ENCODE results near the gene WBP11.

WBP11 gene

DNA sequence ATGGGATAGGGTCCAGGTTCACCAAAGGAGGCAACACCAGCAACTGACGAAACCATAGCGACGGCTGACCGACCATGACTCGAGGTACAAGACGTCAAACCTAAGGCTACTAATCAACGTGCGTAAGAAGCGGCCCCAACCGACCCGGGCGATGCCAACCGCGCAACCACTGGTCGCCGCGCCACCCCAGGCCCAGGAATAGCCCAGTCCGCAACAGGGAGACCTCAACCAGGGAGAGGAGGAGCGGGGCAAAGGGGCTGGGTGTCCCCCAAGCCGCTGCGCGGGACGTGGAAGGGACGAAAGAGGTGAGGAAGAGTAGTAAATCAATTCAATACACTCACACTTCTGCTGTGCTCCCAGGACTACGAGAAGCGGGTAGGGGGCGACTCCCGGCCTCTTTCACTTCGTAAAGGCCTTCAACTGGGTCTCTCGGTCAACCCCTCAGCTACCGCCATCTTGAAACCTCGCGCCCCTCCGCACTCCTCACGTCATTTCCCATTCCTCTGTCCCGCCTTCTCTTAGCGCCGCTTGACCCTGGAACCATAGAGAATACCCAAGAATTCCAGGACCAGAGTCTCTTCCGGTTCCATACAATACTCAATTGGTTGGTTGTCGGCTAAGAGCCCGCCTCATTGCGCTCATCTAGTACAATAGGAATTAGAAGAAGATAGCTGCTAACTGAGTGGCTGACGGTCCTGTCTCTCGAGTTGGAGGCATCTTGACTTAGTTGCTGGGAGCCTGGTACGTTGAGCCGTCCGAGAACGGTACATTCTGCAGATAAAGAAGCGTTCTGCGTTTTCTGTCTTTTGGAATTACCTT lies at the start of gene WBP11, which contains the start of gene C12orf60:
TSS of gene WBP11 (minus strand) at position 468 of the 819 bp plus-strand sequence. CDS start 2,095 bp downstream, outside the sequence.
TSS of gene C12orf60 (plus strand) at position 660 of the 819 bp plus-strand sequence. CDS start 19,266 bp downstream, outside the sequence.
- DNase-seq (ENCODE audit: low read depth in 2 of 2) = peak; percentile 71 to 87

DNA sequence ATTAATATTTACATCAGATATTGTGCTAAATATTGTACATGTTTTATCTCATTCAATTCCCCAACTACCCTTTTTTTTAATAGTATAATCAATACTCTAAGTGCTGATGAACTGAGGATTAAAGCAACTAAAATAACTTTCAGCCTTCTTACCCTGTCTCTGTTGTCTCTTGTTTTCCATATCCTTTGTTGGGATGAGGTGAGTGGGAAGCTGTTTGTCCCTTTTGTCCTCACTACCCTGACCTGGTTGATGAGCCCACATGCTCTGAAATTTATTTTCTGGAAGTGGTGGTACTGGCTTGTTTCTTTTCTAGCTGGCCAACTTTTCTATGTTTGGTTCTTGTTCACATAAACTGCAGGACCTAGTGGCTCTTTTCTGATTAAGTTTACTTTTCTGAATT lies 49.6 kb upstream of the WBP11 start:
- DNase-seq (ENCODE audit: low read depth in 2 of 2) = no peak

DNA sequence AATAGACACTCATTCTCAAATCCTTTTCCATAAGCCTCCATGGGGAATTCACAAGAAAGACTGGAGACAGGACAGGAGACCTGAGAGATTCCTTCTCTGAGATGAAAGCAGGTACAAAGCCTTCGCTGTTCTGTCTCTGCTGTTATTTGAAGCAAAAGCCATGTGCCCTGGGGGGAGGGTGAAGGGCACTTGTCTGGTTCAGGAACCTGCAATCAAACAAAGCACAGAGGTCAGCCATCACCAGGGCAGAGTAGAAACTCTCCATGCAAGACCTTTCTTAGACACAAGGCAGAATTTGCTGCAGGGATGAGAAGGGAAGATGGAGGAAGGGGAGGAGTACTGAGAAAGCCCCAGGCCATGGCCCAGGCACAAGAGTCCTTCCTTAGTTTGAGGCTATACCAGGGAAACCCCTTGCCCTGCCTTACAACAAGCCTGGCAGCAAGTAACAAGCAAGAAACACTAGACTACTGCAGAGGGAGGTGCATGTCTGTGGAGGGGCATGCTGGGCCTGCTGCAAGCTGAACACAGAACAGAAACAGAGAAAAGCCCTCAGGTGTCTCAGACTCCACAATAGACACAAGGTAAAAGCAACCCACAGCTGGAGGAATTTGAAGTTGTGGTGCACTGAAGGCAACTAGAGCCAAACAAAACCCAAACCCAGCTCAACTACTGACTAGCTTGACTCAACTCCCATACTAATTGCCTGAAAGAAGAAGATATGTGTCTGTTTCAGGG lies 47.8 kb upstream of the WBP11 start:
- DNase-seq (ENCODE audit: low read depth in 2 of 2) = no peak

DNA sequence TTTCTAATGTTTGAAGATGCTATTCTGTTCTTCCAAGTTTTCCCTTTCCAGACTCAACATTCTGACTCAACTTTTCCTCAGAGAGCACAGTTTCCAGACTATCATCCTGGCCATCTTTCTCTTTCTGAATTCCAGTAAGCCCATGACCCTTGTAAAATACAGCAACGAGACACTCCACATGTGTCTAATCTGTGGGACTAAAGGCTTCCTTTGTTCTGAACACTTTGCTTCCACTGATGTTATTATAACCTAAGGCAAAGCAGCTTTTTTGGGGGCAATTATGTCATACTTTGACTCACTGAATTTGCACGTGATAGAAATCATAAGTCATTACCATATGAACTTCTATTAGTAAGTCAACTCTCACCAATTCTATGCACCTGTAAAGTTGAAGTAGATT lies 46.4 kb upstream of the WBP11 start:
- DNase-seq (ENCODE audit: low read depth in 2 of 2) = no peak

DNA sequence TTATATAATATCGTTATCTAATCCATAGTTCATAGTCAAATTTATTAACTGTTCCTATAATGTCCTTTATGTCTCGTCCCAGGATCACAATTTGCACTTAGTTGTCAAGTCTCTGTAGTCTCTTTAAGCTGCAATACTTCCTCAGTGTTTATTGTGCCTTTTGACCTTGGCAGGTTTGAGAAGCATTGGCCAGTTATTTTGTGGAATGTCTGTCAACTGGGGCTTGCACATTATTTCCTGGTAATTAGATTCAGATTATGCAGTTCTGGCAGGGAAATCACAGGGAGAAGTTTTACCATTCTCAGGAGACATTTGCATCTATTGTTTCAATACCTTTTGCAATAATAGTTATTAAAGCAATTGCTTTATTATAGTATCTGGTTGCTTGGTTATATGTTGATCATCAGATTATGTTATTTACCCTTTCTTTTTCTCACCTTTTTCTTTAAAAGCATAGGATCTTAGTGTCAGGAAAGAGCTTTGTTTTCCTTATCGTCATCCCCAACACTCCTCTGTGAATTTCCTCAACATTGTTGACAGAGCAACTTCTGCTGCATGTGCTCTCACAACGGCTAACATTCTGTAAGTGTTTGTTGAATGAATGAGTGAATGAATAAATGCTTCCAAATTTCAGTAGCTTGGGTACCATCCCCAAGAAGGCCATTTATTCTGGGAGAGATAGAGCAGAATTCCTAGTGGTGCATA lies 43.8 kb upstream of the WBP11 start:
- no peak for DNase-seq (ENCODE audit: low read depth in 2 of 2)

DNA sequence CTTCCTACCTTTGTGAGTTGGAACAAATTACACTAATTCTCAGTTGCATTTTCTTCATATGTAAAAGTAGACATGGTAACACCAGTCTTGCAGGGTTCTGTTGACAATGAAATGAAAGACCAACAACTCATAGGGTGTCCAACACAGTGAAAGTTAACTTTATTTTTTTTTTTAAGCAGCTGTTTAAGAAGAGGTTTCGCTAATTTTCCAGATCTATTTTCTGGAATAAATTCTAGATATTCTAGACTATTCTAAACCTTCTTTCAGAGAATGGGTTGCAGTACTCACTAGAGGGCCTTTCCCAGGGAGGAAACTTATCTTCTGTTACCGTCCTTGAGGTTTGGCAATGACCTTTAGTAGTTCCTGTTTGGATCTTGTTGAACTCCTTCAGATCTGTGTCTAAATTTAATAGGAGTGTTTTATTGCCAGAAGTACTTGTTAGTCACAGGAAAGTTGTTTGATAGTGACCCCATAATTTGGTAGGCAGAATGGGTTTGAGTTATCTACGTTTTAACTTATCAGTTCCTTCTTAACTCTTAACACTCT lies 42.8 kb upstream of the WBP11 start:
- no peak for DNase-seq (ENCODE audit: low read depth in 2 of 2)

DNA sequence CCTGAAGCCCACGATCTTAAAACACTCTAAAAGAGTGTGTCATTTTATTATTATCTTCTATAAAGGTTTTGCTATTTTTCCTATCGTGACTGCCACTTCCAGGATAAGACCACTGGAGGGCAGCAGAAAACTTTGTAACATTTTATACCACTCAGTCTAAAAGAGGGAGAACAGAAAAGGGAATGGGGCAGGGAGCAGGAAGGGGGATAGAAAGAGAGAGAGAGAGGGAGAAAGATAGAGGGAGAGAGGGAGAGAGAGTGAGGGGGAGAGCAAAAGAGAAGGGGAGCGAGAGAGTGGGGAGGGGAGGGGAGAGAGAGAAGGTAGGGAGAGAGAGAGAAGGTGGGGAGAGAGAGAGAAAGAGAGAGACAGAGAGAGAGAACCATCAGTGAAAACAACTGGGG lies 42.1 kb upstream of the WBP11 start:
- DNase-seq (ENCODE audit: low read depth in 2 of 2) = peak; percentile 4 to 30

DNA sequence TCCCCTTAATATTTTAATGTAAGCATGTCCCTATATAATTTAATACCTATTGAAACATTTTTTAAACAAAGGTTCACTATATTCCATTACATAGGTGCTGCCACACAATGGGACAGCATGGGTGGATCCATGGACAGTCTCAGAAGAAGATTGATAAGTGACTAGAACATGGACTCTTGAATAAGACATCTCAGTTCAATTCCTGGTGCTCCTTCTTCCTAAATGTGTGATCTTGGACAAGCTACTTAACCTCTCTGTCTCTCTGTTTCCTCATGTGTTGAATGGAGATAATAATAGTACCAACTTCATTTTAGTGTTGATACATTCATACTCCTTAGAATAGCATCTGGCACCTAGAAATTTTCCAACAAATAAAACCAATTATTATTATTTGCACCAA lies 41.1 kb upstream of the WBP11 start:
- no peak for DNase-seq (ENCODE audit: low read depth in 2 of 2)

DNA sequence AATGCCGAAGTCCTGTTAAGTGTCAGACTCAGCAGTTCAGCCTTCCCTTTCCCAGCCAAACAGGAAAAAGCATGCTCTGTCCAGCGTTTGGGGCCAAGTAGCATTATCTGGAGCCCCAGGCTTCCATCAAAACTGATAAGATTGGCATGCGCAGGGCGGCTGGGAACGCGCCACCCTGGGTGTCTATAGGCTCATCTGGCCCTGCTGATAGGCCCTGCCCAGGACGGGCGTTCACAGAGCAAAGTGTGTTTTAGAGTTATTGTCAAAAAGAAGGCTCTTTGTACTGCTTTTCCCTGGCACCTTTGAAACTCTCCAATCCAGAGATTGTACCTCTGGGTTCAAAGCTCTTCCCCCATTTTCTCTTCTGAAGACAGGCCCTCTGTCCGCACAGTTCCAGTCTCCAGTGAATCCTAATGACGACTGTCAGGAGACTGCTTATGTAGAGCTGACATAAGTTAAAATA lies 40.2 kb upstream of the WBP11 start, which contains the start of gene ART4:
TSS of gene ART4 (minus strand) at position 102 of the 463 bp plus-strand sequence. CDS start 413 bp downstream, outside the sequence.
- no peak for DNase-seq (ENCODE audit: low read depth in 2 of 2)

DNA sequence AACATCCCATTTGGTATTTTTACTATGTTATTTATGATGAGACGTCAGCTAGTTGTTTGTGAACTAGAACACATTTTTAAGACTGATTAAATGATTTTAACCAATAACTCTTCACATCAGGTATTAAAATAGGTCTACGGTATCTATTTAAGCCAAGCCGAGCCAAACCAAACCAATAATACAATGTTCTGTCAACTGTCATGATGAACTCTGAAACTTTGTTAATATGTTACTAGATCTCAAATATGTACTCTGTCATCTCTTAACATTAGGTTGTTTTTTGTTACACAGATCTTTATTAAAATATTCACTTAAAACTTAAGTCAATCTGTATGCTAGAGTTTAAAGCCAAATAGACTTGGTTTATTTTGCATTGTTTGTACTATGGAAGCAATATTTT lies 39.0 kb upstream of the WBP11 start:
- no peak for DNase-seq (ENCODE audit: low read depth in 2 of 2)

DNA sequence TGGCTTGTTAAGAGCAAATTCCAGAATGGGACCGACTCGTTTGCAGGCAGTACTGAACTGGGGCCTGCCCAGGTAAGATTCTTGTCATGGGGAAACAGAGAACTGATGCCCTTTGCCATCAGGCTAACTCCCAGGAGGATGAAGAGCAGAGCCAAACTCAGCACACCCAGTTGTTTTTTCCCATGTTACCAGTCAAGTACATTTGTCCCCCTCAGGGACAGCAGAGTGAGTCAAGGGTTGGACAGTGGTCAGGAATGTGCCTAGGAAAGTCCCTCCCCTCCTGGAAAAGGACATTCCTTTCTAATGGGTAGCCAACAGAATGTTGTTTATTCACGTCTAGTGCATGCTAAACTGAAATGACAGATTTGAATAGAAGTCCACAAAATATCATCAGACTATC lies 38.5 kb upstream of the WBP11 start:
- DNase-seq (ENCODE audit: low read depth in 2 of 2) = no peak

DNA sequence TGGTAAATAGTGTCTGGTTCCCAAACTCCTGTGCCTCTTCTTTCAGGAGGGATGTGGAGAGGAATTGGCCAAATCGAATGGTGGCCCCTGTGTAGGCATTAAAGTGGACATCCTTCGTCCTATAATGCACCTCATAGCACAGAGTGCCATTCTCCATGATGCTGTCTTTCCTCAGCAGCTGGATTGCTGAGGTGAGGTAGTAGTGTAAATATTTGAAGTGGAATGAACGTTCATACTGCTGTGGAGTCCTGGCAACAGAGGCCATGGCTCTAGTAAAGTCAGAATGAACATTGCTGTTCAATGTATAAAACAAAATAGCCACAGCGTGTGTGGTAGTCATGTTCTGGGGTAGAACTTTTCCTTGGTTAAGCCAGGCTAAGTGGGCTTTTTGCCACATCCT lies 37.3 kb upstream of the WBP11 start:
- no peak for DNase-seq (ENCODE audit: low read depth in 2 of 2)

DNA sequence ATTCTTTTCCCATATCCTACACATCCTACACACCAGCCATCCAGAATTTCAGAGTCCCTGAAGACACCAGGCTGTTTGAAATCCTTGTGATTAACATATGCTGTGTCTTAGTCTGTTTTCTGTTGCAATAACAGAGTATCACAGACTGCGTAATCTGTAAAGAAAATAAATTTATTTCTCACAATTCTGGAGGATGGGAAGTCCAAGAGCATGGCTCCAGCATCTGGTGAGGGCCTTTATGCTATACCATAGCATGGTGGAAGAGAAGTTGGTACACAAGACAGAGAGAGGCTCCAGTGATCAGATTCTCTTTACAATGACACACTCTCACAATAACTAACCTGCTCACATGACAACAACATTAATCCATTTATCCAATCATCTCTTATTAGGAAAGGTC lies 36.0 kb upstream of the WBP11 start:
- DNase-seq (ENCODE audit: low read depth in 2 of 2) = no peak

DNA sequence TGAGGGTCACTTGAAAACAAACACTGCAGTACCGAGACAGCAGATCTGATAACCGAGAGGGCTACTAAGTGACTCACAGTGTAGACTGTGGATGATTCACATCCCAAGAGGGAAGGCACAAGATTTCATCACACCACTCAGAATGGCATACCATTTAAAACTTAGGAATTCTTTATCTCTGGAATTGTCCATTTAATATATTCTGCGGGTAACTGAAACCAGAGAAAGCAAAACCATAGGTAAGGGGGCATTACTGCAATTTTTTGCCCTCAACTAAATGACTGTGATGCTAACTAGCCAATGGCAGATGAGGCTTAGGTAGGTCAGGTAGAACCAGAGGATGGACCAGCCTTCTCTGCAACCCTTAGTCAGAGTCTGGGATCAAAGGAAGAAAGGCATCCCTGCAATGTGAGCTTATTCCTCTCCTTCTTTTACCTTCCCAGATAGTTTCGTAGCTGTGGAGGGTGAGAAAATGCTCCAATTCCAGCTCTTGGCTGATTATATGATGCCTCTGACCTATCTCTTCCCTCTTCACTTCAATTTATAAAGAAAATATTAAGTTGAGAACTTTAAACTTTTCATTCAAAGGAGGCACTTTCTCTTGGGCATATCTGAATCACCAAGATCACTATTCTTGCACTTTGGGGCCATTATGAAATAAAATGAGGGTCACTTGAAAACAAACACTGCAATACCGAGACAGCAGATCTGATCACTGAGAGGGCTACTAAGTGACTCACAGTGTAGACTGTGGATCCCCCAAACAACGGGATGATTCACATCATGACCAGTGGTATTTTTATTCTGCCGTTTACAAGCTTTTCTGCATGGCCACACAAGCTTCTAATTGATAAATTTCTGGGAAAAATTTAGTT lies 33.3 kb upstream of the WBP11 start:
- DNase-seq (ENCODE audit: low read depth in 2 of 2) = no peak

DNA sequence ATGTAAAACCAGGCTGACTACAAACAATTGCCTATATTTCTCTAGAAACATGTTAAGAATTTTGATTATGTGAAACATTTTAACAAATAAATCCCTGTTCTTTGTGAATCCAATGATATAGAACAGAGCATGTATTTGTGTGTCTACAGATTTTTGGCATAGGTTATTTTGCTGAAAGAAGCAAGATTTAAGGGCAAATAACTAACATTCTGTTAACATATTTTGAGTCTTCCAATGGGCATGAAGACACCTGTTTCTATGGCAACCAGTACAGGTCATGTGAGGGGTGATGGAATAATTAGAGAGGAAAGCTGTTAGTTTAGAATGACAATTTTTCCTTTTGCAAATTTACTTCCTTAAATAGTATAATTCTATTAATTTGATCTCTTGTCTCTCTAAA lies 31.2 kb upstream of the WBP11 start:
- DNase-seq (ENCODE audit: low read depth in 2 of 2) = no peak

DNA sequence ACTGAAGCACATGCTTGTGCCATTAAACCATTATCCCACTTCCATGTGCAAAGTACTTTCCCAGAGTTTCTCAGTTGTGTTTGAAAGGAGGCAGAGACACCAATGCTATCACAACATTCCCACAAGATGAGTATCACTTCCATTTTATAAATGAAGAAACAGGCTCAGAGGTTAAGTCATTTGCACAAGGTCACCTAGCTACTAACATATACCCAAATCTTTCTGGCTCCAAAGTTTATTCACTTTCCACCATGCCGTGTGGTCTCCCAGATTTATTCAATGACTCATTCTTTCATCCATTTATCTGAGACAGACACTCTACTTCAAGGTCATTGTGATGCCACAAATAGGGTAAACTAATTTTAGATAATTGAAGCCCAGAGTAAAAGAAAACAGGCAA lies 30.7 kb upstream of the WBP11 start:
- no peak for DNase-seq (ENCODE audit: low read depth in 2 of 2)

DNA sequence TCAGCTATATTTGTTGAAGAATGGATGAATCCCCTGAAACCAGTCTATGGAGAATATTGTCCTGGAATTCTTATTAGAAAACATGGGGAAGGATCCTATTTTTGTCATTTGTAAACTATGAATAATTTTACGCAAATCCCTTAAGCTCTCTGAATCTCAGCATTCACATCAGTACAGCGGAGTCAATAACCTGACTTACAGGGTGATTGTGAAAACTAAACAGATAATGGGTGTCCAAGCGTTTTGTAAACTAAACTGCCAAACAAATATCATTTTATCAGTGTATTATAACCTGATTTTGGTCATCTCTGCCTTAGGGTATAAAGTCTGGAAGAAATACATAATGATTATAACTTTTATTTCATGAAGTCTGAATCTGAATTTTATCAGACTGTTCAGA lies 30.1 kb upstream of the WBP11 start:
- DNase-seq (ENCODE audit: low read depth in 2 of 2) = no peak

DNA sequence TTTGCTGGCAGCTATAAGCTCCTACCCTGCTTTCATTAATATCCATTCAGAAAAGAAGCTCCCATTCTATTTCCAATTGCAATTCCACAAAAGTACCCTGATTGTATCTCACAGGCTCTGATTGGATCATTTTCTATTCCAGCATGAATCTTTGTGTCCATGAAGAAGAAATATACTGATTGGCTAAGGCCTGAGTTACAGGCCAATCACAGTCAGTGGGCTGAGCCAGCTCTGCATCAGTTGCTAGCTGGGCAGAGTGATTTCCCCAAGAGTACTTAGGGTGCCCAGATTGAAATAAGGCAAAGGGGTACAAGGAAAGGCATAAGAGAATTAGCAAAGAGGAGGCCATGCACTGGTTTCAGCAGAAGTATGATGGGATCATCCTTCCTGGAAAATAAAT lies 25.6 kb upstream of the WBP11 start:
- no peak for DNase-seq (ENCODE audit: low read depth in 2 of 2)

DNA sequence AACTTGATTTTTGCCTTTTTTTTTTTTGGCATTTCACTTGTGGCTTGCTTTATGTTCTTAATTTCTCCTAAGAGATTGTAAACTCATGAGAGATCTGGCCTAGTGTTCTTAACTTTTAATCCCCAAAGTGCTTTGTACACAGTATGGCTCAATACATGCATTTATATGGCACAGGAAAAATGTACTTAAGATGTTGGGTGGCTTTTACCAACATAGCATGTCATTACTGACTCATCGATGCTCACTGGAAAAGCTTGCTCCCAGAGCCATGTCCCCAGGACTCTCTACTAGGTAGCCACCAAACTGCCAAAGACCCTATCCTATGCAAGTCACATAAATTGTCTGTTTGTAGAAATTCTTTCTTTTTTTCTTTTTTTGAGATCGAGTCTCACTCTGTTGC lies 23.8 kb upstream of the WBP11 start:
- DNase-seq (ENCODE audit: low read depth in 2 of 2) = no peak

DNA sequence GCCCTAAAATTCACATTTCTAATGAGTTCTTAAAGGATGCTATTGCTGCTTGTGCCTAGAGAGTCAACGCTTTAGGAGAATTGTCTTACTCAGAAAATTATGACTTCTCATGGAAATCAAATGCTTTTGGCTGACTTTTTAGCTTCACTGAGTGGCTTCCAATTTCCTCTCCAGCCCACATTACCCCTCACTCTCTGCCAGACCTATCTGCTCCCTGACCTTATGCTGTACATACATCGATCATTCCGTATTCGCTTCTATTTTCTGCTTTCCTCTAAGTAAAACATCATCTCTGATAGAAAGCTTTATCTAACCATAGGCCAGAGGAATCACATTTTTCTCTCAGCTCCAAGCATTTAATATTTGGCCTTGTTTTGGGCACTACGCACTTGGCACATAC lies 23.2 kb upstream of the WBP11 start:
- DNase-seq (ENCODE audit: low read depth in 2 of 2) = no peak

DNA sequence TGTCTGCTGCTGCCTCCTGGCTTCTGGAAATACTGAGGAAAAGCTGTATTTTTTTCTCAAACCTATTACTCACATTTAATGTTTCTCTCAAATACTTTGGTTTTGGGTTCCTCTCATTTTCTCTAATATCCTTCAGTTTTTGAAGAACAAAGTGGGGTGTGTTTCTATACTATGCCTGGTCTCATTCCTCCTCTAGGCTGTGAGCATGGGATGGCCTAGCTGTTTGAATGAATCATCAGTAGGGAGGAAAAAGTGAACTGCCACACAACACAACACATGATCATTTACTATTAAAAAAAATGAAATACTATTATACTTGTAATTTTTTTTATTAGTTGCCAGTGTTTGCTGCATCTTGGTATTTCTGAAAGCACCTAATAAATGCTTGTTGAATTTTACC lies 22.0 kb upstream of the WBP11 start:
- DNase-seq (ENCODE audit: low read depth in 2 of 2) = no peak
